ENCODE data around the gene ABLIM3.

DNA sequence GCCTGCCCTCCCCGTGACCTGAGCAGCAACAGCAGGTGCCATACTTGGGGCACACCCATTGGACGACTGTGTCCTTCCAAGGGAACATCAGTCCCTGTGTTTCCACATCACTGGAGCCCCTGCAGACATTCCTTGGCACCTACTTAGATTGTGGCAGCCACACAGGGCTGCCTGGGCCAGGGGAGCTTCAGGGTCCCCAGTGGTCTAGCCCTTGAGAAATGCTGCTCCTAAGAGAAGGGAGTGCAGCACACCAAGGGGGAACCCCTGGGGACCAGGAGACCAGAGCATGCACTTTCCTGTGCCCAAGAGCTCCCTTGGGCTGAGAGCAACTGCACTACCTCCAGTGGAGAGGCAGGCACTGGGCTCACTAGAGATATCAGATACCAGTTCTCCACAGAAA is 20.1 kb upstream of the ABLIM3 start:
- TF ChIP-seq, protein P1, sequence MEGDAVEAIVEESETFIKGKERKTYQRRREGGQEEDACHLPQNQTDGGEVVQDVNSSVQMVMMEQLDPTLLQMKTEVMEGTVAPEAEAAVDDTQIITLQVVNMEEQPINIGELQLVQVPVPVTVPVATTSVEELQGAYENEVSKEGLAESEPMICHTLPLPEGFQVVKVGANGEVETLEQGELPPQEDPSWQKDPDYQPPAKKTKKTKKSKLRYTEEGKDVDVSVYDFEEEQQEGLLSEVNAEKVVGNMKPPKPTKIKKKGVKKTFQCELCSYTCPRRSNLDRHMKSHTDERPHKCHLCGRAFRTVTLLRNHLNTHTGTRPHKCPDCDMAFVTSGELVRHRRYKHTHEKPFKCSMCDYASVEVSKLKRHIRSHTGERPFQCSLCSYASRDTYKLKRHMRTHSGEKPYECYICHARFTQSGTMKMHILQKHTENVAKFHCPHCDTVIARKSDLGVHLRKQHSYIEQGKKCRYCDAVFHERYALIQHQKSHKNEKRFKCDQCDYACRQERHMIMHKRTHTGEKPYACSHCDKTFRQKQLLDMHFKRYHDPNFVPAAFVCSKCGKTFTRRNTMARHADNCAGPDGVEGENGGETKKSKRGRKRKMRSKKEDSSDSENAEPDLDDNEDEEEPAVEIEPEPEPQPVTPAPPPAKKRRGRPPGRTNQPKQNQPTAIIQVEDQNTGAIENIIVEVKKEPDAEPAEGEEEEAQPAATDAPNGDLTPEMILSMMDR (IDR thresholded peaks at IDR 0.05; ENCODE audit: insufficient read depth, low read length): no peak
- no peak for TF ChIP-seq GABPA (IDR thresholded peaks at IDR 0.05; ENCODE audit: low read depth)
